ENCODE data around the gene GPN1.
"Not testable (repeated sequence)": the region's sequence is repeated elsewhere in the genome, so short reads cannot be mapped to it uniquely, and the experiment has no call there.

Gene GPN1

DNA sequence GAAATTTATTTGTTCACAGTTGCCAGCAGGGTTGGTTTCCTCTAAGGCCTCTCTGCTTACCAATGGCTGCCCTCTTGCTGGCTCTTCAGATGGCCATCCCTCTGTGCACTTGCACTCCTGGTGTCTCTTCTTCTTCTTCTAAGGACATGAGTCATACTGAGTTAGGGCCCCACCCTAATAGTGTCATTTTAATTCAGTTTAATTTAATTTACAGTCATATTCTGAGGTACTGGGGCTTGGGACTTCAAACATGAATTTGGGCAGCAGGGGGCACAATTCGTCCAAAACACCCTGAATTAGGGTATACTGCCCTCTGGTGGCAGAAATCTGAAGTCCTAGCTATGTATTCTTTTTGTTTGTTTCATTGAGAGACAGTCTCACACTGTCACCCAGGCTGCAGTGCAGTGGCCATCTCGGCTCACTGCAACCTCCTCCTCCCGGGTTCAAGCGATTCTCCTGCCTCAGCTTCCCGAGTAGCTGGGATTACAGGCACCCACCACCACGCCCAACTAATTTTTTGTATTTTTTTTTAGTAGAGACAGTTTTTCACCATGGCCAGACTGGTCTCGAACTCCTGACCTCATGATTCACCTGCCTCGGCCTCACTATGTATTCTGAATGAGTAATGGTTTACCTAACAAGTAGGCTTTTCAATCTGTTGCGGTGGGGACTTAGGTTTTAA, 54.7 kb downstream of the GPN1 start:
- no peaks in the 10 kb centered on the region for H3K27me3 ChIP-seq (ENCODE audit: low read depth, low read length)
- no peak overlapping the region for H3K27ac ChIP-seq (ENCODE audit: low read length)
- peaks cover 15% of the 10 kb centered on the region for H3K36me3 ChIP-seq (replicated peaks; ENCODE audit: low read depth, low read length)
- no peaks in the 10 kb centered on the region for H3K9me3 ChIP-seq (ENCODE audit: insufficient read depth, low read length)
- H3K4me3 ChIP-seq (ENCODE audit: low read length) = no peak overlapping the region
- no peak overlapping the region for H2AFZ ChIP-seq (ENCODE audit: low read depth, low read length)
- H4K20me1 ChIP-seq (ENCODE audit: insufficient read depth, low read length) = no peaks in the 10 kb centered on the region
- H3K4me1 ChIP-seq (ENCODE audit: low read length) = no peaks in the 10 kb centered on the region
- TF ChIP-seq, protein P1, sequence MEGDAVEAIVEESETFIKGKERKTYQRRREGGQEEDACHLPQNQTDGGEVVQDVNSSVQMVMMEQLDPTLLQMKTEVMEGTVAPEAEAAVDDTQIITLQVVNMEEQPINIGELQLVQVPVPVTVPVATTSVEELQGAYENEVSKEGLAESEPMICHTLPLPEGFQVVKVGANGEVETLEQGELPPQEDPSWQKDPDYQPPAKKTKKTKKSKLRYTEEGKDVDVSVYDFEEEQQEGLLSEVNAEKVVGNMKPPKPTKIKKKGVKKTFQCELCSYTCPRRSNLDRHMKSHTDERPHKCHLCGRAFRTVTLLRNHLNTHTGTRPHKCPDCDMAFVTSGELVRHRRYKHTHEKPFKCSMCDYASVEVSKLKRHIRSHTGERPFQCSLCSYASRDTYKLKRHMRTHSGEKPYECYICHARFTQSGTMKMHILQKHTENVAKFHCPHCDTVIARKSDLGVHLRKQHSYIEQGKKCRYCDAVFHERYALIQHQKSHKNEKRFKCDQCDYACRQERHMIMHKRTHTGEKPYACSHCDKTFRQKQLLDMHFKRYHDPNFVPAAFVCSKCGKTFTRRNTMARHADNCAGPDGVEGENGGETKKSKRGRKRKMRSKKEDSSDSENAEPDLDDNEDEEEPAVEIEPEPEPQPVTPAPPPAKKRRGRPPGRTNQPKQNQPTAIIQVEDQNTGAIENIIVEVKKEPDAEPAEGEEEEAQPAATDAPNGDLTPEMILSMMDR (IDR thresholded peaks at IDR 0.05; ENCODE audit: low read depth, low read length) = peak; percentile 99
- TF ChIP-seq EZH2phosphoT487 (IDR thresholded peaks at IDR 0.05; ENCODE audit: low read depth) = no peak
- no peak overlapping the region for H3K4me2 ChIP-seq (ENCODE audit: low read length)
- H3K9ac ChIP-seq (ENCODE audit: low read length) = no peak overlapping the region
- H3K79me2 ChIP-seq (ENCODE audit: low read length) = no peaks in the 10 kb centered on the region

DNA sequence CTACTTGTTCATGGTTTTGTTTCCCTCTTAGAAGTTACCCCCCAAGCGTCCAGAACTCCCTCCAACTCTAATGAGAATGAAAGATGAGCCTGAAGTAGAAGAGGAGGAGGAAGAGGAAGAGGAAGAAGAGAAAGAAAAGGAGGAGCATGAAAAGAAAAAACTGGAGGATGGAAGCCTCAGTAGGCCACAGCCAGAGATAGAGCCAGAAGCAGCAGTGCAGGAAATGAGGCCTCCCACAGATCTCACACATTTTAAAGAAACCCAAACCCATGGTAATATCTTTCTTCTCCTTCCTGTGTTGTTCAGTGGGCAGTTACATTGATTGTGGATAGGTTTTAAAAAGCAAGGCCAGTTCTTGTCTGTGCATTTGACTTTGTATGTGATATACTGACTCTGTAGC, 56.2 kb downstream of the GPN1 start:
- not testable (repeated sequence) for H4K20me1 ChIP-seq (ENCODE audit: insufficient read depth, low read length); H3K4me1 ChIP-seq (ENCODE audit: low read length); H2AFZ ChIP-seq (ENCODE audit: low read depth, low read length); H3K9ac ChIP-seq (ENCODE audit: low read length); H3K27ac ChIP-seq (ENCODE audit: low read length); H3K27me3 ChIP-seq (ENCODE audit: low read depth, low read length); H3K79me2 ChIP-seq (ENCODE audit: low read length); H3K4me2 ChIP-seq (ENCODE audit: low read length); H3K4me3 ChIP-seq (ENCODE audit: low read length); H3K9me3 ChIP-seq (ENCODE audit: insufficient read depth, low read length)
- H3K36me3 ChIP-seq (replicated peaks; ENCODE audit: low read depth, low read length) = peaks cover 18% of the 10 kb centered on the region

DNA sequence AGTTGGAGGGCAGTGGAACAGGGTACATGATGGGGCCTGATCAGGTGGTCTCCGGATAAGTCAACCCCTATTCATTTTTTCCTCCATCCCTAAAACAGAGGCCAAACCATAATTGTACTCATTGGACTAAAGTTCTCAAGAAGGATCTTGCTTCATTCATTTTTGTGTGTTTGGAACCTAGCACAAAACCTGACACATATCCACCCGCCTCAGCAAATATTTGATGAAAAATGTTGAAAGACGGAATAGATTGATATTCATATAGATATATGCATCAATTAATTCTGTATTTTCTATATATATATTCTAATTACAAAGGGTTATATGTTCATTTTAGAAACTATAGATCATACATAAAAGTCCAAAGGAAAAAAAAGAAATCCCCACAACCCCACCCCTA, 56.7 kb downstream of the GPN1 start:
- Histone ChIP-seq H2AFZ (ENCODE audit: low read depth, low read length) (no peak overlapping the region), H3K79me2 (ENCODE audit: low read length) (no peaks in the 10 kb centered on the region), H3K27ac (ENCODE audit: low read length) (no peak overlapping the region), H3K9ac (ENCODE audit: low read length) (no peak overlapping the region), H3K36me3 (replicated peaks; ENCODE audit: low read depth, low read length) (peaks cover 18% of the 10 kb centered on the region), H3K4me1 (ENCODE audit: low read length) (no peaks in the 10 kb centered on the region), H4K20me1 (ENCODE audit: insufficient read depth, low read length) (no peaks in the 10 kb centered on the region), H3K9me3 (ENCODE audit: insufficient read depth, low read length) (no peaks in the 10 kb centered on the region), H3K4me2 (ENCODE audit: low read length) (no peak overlapping the region), H3K27me3 (ENCODE audit: low read depth, low read length) (no peaks in the 10 kb centered on the region), H3K4me3 (ENCODE audit: low read length) (no peak overlapping the region)
- no peak for TF ChIP-seq EZH2phosphoT487 (IDR thresholded peaks at IDR 0.05; ENCODE audit: low read depth)
- TF ChIP-seq, protein P1 (IDR thresholded peaks at IDR 0.05; ENCODE audit: low read depth, low read length) = no peak

DNA sequence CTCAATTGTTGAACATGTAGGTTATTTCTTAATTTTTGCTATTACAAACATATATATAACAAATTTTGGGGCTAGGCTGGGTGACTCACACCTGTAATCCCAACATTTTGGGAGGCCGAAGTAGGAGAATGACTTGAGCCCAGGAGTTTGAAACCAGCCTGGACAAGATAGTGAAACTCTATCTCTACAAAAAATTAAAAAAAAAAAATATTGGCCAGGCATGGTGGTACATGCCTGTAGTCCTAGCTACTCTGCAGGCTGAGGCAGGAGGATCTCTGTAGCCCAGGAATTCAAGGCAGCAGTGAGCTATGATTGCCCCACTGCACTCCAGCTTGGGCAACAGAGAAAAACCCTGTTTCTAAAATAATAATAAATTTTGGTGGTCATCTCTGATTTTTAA, 58.4 kb downstream of the GPN1 start:
- H3K36me3 ChIP-seq (replicated peaks; ENCODE audit: low read depth, low read length) = peaks cover 18% of the 10 kb centered on the region
- no peak overlapping the region for H3K4me2 ChIP-seq (ENCODE audit: low read length)
- H3K4me1 ChIP-seq (ENCODE audit: low read length) = no peaks in the 10 kb centered on the region
- no peak overlapping the region for H3K4me3 ChIP-seq (ENCODE audit: low read length)
- TF ChIP-seq, protein P1 (IDR thresholded peaks at IDR 0.05; ENCODE audit: low read depth, low read length) = no peak
- TF ChIP-seq EZH2phosphoT487 (IDR thresholded peaks at IDR 0.05; ENCODE audit: low read depth) = no peak
- no peak overlapping the region for H2AFZ ChIP-seq (ENCODE audit: low read depth, low read length)
- H3K27me3 ChIP-seq (ENCODE audit: low read depth, low read length) = no peaks in the 10 kb centered on the region
- H3K79me2 ChIP-seq (ENCODE audit: low read length) = no peaks in the 10 kb centered on the region
- H3K27ac ChIP-seq (ENCODE audit: low read length) = no peak overlapping the region
- H3K9me3 ChIP-seq (ENCODE audit: insufficient read depth, low read length) = no peaks in the 10 kb centered on the region
- H4K20me1 ChIP-seq (ENCODE audit: insufficient read depth, low read length) = no peaks in the 10 kb centered on the region
- no peak overlapping the region for H3K9ac ChIP-seq (ENCODE audit: low read length)

Data from OCI-LY3 (cell line).